NCI-H2029 treated with DMSO at 0.1 percent for 48 hours (cell line): ENCODE measurements around the gene KRTAP4-7.
A peak's percentile ranks its signal among the peaks of the same experiment; 100 is the strongest.
"Not testable (repeated sequence)": the region's sequence is repeated elsewhere in the genome, so short reads cannot be mapped to it uniquely, and the experiment has no call there.

Experiments
- DNase-seq: peaks from one replicate; lab custom pipeline; 2025; lab: John Stamatoyannopoulos, UW

KRTAP4-7 gene

GRCh38 chr17:41084100-41084856 lies at the start of gene KRTAP4-7:
Gene KRTAP4-7, plus strand, starts transcription at chr17:41084150. Its CDS starts 57 bp downstream, at chr17:41084207.
- DNase-seq: not testable (repeated sequence)

GRCh38 chr17:41034346-41034935 lies 49.5 kb upstream of the KRTAP4-7 start, which contains the start of gene KRTAP1-3:
Gene KRTAP1-3, minus strand, starts transcription at chr17:41034874. Its CDS starts 53 bp downstream, at chr17:41034821.
- peak; percentile 18 for DNase-seq

GRCh38 chr17:41037853-41038350 lies 46.0 kb upstream of the KRTAP4-7 start:
- DNase-seq: no peak

DNA sequence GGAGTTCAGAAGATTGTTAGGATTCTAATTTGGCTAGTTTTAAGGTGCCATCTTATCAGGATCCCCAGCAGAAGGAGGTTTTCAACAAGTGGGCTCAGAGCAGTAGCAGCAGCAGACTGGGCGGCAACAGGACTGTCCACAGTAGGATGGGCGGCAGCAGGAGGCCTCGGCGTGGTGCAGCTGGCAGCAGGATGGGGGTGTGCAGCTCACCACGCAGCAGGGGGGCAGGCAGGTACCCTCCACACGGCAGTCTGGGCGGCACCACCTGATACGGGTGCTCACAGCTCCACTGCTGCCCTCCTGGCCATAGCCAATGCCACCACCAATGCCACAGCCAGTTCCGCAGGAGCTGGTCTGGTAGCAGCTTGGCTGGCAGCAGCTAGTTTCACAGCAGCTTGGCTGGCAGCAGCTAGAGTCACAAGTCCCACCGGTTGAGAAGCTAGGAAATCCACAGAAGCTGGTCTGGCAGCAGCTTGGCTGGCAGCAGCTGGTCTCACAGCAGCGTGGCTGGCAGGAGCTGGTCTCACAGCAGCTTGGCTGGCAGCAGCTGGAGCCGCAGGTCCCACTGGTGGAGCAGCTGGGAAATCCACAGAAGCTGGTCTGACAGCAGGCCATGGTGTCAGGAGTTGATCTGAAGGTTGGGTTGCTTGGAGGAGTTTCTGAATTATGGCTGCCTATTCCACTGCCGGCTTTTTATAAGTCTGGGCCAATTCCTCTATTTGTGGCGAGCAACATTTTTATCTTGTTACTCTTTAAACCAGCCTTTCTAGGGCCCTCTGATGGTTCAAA lies 43.0 kb upstream of the KRTAP4-7 start, which contains the start of gene KRTAP1-1:
KRTAP1-1 (minus strand) TSS at position 668 of the 789 bp plus-strand sequence; CDS start at position 615, 53 bp downstream.
- DNase-seq: peak; percentile 23

- DNase-seq: no peak
Observed at GRCh38 chr17:41042953-41043352, 41.0 kb upstream of the KRTAP4-7 start.

DNA sequence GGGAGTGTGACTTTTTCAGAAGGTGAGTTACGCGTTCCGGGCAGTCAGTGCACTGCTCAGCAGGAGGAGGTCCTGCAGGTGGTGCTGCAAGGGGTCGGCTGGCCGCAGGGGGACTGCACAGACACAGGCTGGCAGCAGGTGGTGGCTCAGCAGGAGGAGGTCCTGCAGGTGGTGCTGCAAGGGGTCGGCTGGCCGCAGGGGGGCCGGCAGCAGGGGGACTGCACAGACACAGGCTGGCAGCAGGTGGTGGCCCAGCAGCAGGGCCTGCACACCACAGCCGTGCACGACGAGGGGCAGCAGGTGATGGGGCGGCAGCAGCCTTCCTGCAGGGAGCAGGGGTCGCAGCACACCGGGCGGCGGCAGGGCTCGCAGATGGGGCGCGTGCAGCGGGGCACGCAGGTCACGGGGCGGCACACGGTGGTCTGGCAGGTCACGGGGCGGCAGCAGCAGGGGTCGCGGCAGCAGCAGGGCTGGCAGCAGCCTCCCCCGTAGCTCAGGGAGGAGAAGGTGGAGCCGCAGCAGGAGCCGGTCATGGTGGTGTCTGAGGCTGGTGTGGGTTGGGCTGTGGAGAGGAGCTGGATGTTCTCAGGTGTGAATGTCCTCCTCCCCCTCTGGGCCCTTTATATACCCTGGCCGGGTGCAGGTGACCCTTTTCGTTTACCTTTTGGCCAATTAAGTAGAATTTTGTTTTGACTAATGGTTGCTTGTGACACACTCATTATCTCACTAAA lies 37.0 kb upstream of the KRTAP4-7 start, which contains the start of gene KRTAP2-1:
KRTAP2-1 (minus strand) TSS at position 582 of the 731 bp plus-strand sequence; CDS start at position 533, 49 bp downstream.
- DNase-seq: not testable (repeated sequence)

- DNase-seq: no peak
Observed at GRCh38 chr17:41048441-41048840, 35.5 kb upstream of the KRTAP4-7 start.

DNA sequence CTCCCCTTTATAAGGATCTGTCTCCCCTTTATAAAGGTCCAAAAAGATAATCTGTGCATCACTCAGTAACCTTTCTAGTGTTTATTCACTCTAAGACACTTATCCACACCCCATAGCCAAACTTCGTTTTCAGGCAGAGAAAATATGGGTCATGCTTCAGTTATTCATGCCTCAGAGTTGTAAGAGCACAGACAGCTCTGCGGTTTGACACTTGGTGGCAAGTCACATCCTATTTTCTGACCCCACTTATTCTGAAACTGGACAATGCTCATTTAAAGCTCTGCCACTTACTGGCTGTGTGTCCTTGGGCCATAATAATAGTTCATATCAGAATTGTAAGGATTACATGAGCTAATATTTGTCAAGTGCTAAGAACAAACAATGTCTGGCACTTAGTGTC lies 34.8 kb upstream of the KRTAP4-7 start:
- no peak for DNase-seq

- DNase-seq: no peak
Observed at GRCh38 chr17:41052566-41052965, 31.4 kb upstream of the KRTAP4-7 start.

- DNase-seq: no peak
Observed at GRCh38 chr17:41054025-41054424, 29.9 kb upstream of the KRTAP4-7 start.

DNA sequence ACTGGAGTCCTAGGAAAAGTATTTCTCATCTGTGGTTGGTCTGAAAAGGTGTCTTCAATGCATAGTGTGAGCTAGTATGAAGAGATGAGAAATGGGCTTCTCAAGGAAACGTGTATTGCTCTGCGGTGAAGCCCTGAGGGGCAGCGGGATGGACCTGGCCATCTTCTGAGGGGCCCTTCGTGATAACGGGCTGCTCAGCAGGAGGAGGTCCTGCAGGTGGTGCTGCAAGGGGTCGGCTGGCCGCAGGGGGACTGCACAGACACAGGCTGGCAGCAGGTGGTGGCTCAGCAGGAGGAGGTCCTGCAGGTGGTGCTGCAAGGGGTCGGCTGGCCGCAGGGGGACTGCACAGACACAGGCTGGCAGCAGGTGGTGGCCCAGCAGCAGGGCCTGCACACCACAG lies 29.4 kb upstream of the KRTAP4-7 start:
- DNase-seq: not testable (repeated sequence)

DNA sequence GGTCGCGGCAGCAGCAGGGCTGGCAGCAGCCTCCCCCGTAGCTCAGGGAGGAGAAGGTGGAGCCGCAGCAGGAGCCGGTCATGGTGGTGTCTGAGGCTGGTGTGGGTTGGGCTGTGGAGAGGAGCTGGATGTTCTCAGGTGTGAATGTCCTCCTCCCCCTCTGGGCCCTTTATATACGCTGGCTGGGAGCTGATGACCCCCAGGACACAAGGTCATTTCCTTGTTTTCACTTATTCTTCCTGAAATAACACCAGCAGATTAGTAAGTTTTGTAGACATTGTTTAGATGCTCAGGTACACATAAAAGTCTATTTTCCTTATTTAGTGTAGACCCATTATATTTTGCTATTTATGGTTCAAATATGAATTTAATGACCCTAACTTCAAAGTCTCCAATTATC lies 28.8 kb upstream of the KRTAP4-7 start, which contains the start of gene KRTAP2-2:
KRTAP2-2 (minus strand) TSS at position 101 of the 400 bp plus-strand sequence; CDS start at position 82, 19 bp downstream.
- not testable (repeated sequence) for DNase-seq

- DNase-seq: no peak
Observed at GRCh38 chr17:41057547-41057946, 26.4 kb upstream of the KRTAP4-7 start.

DNA sequence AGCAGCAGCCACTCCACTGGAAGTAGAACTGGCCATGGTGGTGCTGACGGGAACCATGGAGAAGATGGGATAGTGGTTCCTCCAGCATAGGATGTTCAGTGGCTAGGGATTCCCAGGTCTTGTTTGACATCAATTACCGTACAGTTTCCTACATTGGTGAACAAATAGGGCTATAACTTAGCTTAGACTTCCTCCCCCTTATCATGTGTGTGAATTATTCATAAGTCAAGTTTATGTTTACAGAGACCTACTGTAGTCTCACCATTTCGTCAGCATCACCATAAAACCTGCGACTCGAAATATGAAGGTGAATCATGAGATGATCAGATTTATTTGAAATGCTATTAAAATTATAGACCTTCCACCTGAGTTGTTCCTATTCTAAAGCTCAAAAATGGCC lies 25.2 kb upstream of the KRTAP4-7 start:
- no peak for DNase-seq

DNA sequence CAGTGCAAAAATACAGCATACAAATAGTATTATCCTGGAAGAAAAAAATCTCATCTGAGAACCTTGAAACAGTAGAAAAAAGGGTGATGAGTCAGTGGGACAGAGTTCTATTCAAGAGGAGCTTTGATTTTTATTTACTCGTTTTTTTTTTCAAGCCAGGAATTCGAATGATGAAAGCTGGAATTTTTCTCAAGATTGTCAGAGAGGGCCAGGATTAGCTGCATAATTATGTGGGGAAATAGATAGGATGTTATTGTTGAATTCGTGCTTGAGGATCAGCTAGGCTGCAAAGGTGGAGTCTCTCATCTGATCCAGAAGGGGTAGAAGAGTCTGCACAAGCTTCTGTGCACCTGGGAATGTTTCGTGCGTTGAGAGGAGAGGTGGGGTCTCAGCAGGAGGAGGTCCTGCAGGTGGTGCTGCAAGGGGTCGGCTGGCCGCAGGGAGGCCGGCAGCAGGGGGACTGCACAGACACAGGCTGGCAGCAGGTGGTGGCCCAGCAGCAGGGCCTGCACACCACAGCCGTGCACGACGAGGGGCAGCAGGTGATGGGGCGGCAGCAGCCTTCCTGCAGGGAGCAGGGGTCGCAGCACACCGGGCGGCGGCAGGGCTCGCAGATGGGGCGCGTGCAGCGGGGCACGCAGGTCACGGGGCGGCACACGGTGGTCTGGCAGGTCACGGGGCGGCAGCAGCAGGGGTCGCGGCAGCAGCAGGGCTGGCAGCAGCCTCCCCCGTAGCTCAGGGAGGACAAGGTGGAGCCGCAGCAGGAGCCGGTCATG lies 24.5 kb upstream of the KRTAP4-7 start:
- not testable (repeated sequence) for DNase-seq

- DNase-seq: no peak
Observed at GRCh38 chr17:41060052-41060604, 23.8 kb upstream of the KRTAP4-7 start, which contains the start of gene KRTAP2-3. Gene KRTAP2-3, minus strand, starts transcription at chr17:41060114. Its CDS starts 64 bp downstream, at chr17:41060050.

DNA sequence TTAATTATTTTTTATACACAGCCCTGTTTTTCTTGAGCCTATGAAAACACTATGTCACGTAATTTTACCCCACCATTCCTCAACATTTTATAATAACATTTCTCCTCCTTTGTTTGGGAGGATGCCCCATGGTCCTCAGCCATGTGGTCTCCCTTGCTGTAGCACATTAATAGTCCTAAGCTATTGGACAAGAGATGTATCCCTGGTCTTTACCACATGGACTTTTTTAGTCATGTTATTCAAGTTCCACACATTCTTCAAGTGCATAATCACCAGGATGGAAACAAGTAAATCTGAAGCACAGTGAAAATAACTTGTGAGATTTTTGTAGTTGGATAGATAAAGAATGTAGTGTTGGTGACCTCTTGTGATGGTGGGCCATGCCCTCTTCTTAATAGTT lies 22.0 kb upstream of the KRTAP4-7 start:
- no peak for DNase-seq

DNA sequence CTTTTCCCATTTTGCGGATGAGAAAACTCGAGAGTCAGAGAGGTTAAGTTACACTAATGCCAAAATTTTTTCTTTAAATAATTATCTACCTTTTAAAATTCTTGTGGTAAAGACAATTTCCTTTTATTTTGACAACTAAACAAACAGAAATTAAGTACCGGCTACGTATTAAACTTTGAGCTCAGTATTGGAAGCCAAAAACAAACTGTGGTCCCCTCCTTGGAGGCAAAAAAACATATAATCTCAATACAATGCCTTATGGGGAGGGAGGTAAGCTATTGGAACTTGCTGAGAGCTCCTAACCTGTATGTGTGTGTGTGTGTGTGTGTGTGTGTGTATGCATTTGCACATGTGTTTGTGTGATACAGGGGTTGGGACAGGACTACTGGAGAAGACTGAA lies 20.5 kb upstream of the KRTAP4-7 start:
- no peak for DNase-seq

DNA sequence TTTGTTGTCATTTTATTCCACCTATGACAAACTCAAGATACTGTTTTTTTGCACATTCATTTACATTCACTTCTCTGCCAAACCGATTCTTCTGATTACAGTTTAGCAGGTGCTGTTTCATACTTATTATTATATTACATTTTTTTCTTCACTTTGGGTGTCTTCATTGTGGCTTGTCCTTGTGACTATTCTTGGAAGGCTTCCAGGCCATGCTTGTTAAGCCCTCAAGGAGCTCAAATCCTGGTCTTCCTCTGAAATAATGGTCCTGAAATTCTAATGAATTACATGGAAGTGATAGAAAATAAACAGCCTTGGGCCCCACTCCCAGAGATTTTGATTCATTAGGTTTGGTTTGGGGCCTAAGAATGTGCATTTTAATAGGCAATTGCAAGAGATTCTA lies 19.6 kb upstream of the KRTAP4-7 start:
- DNase-seq: no peak
